Measurements from ENCODE around the gene SLC13A1.

SLC13A1 gene

DNA sequence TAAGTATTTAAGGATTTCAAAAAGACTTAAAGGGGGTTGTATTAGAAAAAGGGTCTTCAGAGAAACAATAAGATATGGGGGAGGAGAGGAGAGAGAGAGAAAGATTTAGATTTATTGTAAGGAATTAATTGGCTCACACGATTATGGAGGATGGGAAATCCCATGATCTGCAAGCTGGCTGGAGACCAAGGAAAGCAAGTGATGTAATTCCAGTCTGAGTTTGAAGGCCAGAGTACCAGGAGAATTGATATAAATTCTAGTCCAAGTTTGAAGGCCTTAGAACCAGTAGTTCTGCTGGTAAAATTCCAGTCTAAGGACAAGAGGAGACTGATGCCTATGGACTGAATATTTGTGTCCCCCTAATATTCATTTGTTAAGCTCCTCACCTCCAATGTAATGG is 20.6 kb upstream of the SLC13A1 start:
- DNase-seq (ENCODE audit: insufficient read length, low spot score) (no peak), FAIRE-seq (no peak)
- TF ChIP-seq PAX5 (IDR thresholded peaks at IDR 0.05; ENCODE audit: insufficient read depth, low read length, severe bottlenecking) = no peak
- no peak for TF ChIP-seq POU2F2 (IDR thresholded peaks at IDR 0.05; ENCODE audit: low read depth, low read length)
- TF ChIP-seq SPI1 (IDR thresholded peaks at IDR 0.05; ENCODE audit: low read depth, low read length) = no peak
- TF ChIP-seq POLR2AphosphoS5 (IDR thresholded peaks at IDR 0.05; ENCODE audit: low read depth, low read length) = no peak
- no peak for TF ChIP-seq POLR2A (IDR thresholded peaks at IDR 0.05; ENCODE audit: low read depth, low read length)
- no peak for TF ChIP-seq TAF1 (IDR thresholded peaks at IDR 0.05; ENCODE audit: low read depth, low read length)

DNA sequence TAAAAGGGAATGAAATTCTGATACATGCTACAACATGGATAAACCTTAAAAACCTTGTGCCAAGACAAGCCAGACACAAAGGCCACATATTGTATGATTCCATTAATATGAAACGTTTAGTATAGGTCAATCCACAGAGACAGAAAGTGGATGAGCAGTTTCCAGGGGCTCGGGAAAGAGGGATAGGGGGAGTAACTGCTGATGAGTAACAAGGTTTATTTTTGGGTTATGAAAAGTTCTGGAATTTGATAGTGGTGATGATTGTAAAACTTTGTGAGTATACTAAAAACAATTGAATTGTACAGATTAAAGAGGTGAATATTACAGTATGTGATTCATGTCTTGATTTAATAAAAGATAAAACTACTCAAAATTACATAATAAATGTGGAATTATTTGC is 19.1 kb upstream of the SLC13A1 start:
- TF ChIP-seq POLR2AphosphoS5 (IDR thresholded peaks at IDR 0.05; ENCODE audit: low read depth, low read length) (no peak), POLR2A (IDR thresholded peaks at IDR 0.05; ENCODE audit: low read depth, low read length) (no peak), PAX5 (IDR thresholded peaks at IDR 0.05; ENCODE audit: insufficient read depth, low read length, severe bottlenecking) (no peak), POU2F2 (IDR thresholded peaks at IDR 0.05; ENCODE audit: low read depth, low read length) (no peak), SPI1 (IDR thresholded peaks at IDR 0.05; ENCODE audit: low read depth, low read length) (no peak), TAF1 (IDR thresholded peaks at IDR 0.05; ENCODE audit: low read depth, low read length) (no peak)
- DNase-seq (ENCODE audit: insufficient read length, low spot score) (no peak), FAIRE-seq (no peak)

DNA sequence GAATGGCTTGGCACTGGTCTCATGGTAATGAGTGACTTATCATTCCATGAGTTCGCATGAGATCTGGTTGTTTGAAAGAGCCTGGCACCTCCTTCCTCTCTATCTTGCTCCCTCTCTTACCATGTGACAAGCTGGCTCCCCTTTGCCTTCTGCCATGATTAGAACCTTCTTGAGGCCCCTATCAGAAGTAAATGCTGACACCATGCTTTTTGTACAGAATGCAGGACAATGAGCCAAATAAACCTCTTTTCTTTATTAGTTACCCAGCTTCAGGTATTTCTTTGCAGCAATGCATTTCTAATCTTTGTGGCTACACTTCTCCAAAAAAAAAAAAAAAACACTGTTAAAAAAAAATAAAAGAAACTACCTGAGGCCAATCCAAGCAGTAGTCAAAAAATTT is 17.1 kb upstream of the SLC13A1 start:
- no peak for TF ChIP-seq SPI1 (IDR thresholded peaks at IDR 0.05; ENCODE audit: low read depth, low read length)
- no peak for TF ChIP-seq TAF1 (IDR thresholded peaks at IDR 0.05; ENCODE audit: low read depth, low read length)
- TF ChIP-seq PAX5 (IDR thresholded peaks at IDR 0.05; ENCODE audit: insufficient read depth, low read length, severe bottlenecking) = no peak
- no peak for TF ChIP-seq POU2F2 (IDR thresholded peaks at IDR 0.05; ENCODE audit: low read depth, low read length)
- no peak for TF ChIP-seq POLR2AphosphoS5 (IDR thresholded peaks at IDR 0.05; ENCODE audit: low read depth, low read length)
- no peak for TF ChIP-seq POLR2A (IDR thresholded peaks at IDR 0.05; ENCODE audit: low read depth, low read length)
- DNase-seq (ENCODE audit: insufficient read length, low spot score) (no peak), FAIRE-seq (no peak)

DNA sequence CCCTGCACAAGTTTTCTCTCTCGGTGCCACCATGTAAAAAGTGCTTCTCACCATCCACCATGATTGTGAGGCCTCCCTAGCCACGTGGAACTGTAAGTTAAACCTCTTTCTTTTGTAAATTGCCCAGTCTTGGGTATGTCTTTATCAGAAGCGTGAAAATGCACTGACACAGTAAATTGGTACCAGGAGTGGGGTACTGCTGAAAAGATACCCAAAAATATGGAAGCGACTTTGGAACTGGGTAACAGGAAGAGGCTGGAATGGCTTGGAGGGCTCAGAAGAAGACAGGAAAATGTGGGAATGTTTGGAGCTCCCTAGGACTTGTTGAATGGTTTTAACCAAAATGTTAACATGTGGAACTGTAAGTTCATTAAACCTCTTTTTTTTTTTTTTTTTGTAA is 15.6 kb upstream of the SLC13A1 start:
- TF ChIP-seq POU2F2 (IDR thresholded peaks at IDR 0.05; ENCODE audit: low read depth, low read length) (no peak), TAF1 (IDR thresholded peaks at IDR 0.05; ENCODE audit: low read depth, low read length) (no peak)
- no peak for DNase-seq (ENCODE audit: insufficient read length, low spot score)
- FAIRE-seq = no peak

DNA sequence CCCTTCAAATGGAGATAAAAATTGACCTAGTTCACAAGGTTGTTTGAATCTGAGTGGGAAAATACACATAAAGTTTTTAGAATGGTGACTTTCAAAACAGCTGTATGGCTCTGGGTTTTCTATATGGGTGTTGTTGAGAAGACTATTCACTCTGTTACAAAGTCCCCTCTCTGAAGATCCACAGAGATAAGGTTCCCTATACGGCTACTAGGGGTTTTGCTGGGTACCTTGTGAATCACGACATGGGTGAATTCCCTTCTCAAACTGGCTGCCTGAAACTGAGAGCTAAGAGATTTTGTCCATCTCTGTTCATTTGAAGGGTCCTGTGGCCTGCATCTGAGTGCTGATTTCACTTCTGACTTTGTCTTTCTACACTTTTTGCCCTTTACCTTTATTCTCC is 11.8 kb upstream of the SLC13A1 start:
- DNase-seq (ENCODE audit: insufficient read length, low spot score) = no peak
- no peak for FAIRE-seq
- TF ChIP-seq PAX5 (IDR thresholded peaks at IDR 0.05; ENCODE audit: insufficient read depth, low read length, severe bottlenecking) (no peak), TAF1 (IDR thresholded peaks at IDR 0.05; ENCODE audit: low read depth, low read length) (no peak), POU2F2 (IDR thresholded peaks at IDR 0.05; ENCODE audit: low read depth, low read length) (no peak), POLR2A (IDR thresholded peaks at IDR 0.05; ENCODE audit: low read depth, low read length) (no peak), SPI1 (IDR thresholded peaks at IDR 0.05; ENCODE audit: low read depth, low read length) (no peak), POLR2AphosphoS5 (IDR thresholded peaks at IDR 0.05; ENCODE audit: low read depth, low read length) (no peak)

DNA sequence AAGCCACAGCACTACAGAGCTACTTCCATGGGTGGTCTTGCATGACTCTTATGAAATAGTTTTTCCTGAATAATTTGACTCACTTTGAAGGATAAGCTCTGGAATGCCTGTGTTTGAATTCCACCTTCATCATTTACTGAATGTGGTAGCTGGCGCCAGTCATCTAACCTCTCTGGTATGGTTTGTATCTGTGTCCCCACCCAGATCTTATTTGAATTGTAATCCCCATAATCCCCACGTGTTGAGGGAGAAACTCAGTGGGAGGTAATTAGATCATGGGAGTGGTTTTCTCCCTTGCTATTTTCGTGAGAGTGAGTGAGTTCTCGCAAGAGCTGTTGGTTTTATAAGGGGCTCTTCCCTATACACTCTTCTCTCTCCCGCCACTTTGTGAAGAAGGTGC is 11.2 kb upstream of the SLC13A1 start:
- DNase-seq (ENCODE audit: insufficient read length, low spot score) (no peak), FAIRE-seq (no peak)
- TF ChIP-seq TAF1 (IDR thresholded peaks at IDR 0.05; ENCODE audit: low read depth, low read length) (no peak), POLR2AphosphoS5 (IDR thresholded peaks at IDR 0.05; ENCODE audit: low read depth, low read length) (no peak), PAX5 (IDR thresholded peaks at IDR 0.05; ENCODE audit: insufficient read depth, low read length, severe bottlenecking) (no peak)

DNA sequence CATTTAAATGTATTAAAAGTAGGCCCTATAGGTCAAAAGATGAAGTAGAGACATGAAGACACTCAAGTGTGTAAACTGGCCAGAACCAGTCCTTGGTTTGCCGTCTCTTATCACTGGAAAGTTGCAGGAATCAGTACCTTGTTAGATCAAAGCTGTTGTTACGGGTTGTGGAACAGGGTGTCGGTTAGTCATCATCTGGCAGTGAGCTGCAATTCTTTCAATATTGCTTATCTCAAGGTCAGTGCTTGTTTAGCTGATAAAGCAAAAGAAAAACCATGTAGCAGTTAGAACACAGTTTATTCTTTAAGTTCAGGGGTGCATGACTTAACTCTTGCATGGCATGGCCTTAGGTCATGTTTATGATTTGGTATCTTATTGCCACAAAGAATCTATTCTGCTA is 10.0 kb upstream of the SLC13A1 start:
- FAIRE-seq (no peak), DNase-seq (ENCODE audit: insufficient read length, low spot score) (no peak)
- no peak for TF ChIP-seq SPI1 (IDR thresholded peaks at IDR 0.05; ENCODE audit: low read depth, low read length)
- TF ChIP-seq POLR2A (IDR thresholded peaks at IDR 0.05; ENCODE audit: low read depth, low read length) = no peak

DNA sequence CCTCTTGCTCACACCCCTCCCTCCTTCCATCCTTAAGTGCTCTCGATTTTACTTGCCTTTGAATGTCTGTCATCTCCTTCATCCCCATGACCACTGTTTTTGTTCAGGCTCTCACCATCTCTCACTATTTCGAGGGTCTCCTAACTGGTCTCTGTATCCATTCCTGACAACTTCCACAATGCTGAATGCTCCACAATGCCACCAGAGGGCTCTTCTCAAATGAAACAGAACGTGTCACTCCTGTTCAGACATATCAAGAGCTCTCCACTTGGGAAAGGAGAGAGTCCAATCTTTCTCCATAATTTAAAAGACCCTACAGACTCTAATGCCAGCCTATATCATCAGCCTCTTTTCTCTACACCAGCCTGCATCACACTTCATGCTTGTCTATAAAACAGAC is 9.0 kb upstream of the SLC13A1 start:
- TF ChIP-seq TAF1 (IDR thresholded peaks at IDR 0.05; ENCODE audit: low read depth, low read length) (no peak), POLR2AphosphoS5 (IDR thresholded peaks at IDR 0.05; ENCODE audit: low read depth, low read length) (no peak), POLR2A (IDR thresholded peaks at IDR 0.05; ENCODE audit: low read depth, low read length) (no peak), PAX5 (IDR thresholded peaks at IDR 0.05; ENCODE audit: insufficient read depth, low read length, severe bottlenecking) (no peak), SPI1 (IDR thresholded peaks at IDR 0.05; ENCODE audit: low read depth, low read length) (no peak), POU2F2 (IDR thresholded peaks at IDR 0.05; ENCODE audit: low read depth, low read length) (no peak)
- FAIRE-seq = no peak
- DNase-seq (ENCODE audit: insufficient read length, low spot score) = no peak

DNA sequence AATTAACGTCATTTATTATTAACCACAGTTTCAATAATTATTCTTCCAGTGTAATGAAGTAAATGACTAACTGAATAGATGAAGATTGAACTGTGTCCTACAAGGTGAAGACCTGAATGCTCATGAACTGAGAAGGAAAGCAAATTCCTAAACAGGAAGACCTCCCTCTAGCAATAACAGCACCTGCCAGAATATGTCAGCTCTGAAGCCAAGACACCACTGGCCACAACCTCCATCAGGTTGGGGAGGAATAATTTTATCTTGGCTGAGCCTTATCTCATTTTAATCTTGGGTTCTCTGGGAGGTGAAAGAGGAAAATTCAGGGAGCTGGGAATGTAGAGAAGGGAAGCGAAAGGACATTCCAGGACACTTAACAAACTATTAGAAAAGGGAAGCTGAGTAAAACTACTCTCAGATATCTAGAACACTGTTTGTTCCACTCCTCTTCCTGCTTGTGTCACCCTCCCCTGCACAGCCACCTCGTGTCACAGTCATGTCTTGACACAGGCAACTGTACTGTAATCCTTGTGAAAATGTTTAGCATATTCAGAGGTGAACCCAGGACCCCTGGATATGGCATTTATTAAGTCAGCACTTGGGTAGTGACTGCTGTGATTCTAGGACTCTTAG is 4.6 kb upstream of the SLC13A1 start:
- TF ChIP-seq PAX5 (IDR thresholded peaks at IDR 0.05; ENCODE audit: insufficient read depth, low read length, severe bottlenecking) (no peak), TAF1 (IDR thresholded peaks at IDR 0.05; ENCODE audit: low read depth, low read length) (no peak), SPI1 (IDR thresholded peaks at IDR 0.05; ENCODE audit: low read depth, low read length) (no peak), POLR2A (IDR thresholded peaks at IDR 0.05; ENCODE audit: low read depth, low read length) (no peak), POLR2AphosphoS5 (IDR thresholded peaks at IDR 0.05; ENCODE audit: low read depth, low read length) (no peak), POU2F2 (IDR thresholded peaks at IDR 0.05; ENCODE audit: low read depth, low read length) (no peak)
- FAIRE-seq (no peak), DNase-seq (ENCODE audit: insufficient read length, low spot score) (no peak)

DNA sequence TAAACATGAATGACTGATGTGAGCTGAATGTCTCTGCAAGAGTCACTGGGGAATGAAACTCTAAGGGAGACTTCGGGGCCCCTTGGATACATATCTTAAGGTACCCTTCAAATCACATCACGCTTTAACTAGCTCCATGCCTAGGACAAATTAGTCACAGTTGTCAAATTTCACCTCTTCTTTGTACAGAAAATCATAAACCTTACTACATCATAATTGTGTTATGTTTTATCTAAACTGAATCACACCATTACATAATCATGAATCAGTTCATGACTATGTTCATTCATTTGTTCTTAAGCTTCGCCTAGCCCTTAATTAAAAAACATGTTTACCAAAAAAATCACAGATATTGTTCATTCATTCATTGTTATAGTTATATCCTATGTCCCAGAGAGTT is 2.1 kb upstream of the SLC13A1 start:
- TF ChIP-seq POU2F2 (IDR thresholded peaks at IDR 0.05; ENCODE audit: low read depth, low read length) (no peak), PAX5 (IDR thresholded peaks at IDR 0.05; ENCODE audit: insufficient read depth, low read length, severe bottlenecking) (no peak), TAF1 (IDR thresholded peaks at IDR 0.05; ENCODE audit: low read depth, low read length) (no peak), POLR2AphosphoS5 (IDR thresholded peaks at IDR 0.05; ENCODE audit: low read depth, low read length) (no peak), SPI1 (IDR thresholded peaks at IDR 0.05; ENCODE audit: low read depth, low read length) (no peak), POLR2A (IDR thresholded peaks at IDR 0.05; ENCODE audit: low read depth, low read length) (no peak)
- no peak for DNase-seq (ENCODE audit: insufficient read length, low spot score)
- FAIRE-seq = no peak
